Stimulated activated CD4-positive, alpha-beta T cell treated with anti-CD3 and anti-CD28 coated beads, Interleukin-12 subunit alpha, Interleukin-12 subunit beta, amount 100 ng/mL, for 24 hours (primary cell): ENCODE measurements around the gene SPRING1.

Experiments
- DNase-seq, 2 experiments: peaks; one replicate each; pipeline ENCODE4 v3.0.0-alpha.2; 2020; ENCODE audit warnings: low read depth in 2 of 2

Gene SPRING1

DNA sequence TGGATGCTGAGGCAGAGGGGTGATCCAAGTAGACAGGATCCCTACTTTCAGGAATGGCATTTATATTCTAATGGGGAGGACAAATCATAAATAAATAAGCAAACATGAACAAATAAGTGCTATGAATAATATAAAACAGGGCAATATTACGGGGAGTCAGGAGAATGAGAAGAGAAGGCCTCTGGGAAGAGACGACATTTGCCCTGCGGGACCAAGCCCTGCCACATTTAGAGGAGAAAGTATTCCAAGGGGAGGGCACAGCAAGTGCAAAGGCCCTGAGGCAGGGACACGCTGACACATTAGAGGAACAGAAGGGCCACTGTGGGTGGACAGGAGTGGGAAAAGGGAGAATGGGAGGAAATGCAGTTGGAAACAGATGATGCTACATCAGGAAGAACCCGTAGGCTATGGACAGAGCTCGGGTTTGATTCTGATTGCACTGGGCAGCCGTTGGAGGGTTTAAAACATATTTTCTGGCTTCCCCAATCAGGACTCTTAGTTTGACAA lies 1.6 kb upstream of the SPRING1 start:
- DNase-seq: no peak

- DNase-seq: no peak
These were observed 701 bp downstream of the SPRING1 start for GRCh38 chr12:116736962-116737773.

- no peak for DNase-seq
These were observed 1.8 kb downstream of the SPRING1 start for GRCh38 chr12:116735951-116736599.

- no peak for DNase-seq
These were observed 2.8 kb downstream of the SPRING1 start for GRCh38 chr12:116735084-116735483.

- no peak for DNase-seq
These were observed 3.6 kb downstream of the SPRING1 start for GRCh38 chr12:116734156-116734768.

- no peak for DNase-seq
These were observed 6.1 kb downstream of the SPRING1 start for GRCh38 chr12:116731801-116732200.

DNA sequence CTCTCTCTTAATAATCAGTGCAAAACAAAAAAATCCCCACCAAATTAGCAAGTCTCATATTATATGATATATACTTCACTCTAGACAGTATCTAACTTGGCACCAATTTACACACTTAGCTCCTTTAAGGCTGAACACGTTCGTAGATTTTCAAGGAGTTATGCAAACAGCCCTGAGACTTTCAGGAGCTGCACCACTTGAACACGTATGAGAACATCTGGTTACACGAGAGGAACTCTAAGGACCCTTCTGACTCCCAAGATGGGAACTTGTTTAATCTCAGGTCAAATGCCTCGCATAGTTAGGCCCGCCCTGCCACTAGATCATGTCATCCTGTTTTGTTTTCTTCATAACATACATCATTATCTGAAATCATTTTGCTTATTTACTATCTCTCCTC lies 10.0 kb downstream of the SPRING1 start:
- no peak for DNase-seq

DNA sequence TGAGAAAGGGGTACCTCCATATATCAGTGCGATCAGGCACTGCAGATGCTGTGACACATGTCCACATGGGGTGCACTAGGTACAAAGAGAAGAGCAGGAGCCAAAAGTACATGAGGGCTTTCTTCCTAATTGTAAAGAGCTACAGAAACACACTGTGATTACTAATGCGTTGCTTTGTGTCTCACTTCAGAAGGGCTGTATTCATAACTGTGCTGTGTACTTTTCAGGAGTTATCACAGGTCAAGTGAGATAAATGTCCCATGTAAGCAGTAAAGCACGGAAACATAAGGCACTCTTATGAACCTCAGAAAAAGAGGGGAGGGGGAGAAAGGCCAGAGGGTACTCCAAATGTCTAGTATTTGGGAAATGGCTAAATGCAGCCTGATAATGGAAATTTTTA lies 10.6 kb downstream of the SPRING1 start:
- DNase-seq: no peak

- DNase-seq: no peak
These were observed 11.2 kb downstream of the SPRING1 start for GRCh38 chr12:116726694-116727093.

DNA sequence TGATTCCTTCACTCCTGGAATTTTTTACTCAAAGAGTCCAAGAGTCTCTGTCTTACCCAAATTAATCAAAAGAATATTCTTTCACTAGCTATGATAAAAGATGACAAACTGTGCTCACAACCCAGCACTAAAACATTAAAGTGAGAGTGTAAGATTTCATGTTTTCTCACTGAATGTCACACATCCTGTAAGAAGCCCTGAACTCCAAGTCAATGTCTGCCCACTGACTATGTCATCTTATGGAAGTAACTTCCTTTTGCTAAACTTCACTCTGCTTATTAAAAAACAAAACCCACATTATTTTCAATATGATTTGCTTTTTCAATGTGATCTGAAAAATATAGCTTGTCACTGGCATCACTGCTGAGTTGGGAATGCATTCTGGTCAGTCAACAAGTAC lies 15.6 kb downstream of the SPRING1 start:
- DNase-seq: no peak

DNA sequence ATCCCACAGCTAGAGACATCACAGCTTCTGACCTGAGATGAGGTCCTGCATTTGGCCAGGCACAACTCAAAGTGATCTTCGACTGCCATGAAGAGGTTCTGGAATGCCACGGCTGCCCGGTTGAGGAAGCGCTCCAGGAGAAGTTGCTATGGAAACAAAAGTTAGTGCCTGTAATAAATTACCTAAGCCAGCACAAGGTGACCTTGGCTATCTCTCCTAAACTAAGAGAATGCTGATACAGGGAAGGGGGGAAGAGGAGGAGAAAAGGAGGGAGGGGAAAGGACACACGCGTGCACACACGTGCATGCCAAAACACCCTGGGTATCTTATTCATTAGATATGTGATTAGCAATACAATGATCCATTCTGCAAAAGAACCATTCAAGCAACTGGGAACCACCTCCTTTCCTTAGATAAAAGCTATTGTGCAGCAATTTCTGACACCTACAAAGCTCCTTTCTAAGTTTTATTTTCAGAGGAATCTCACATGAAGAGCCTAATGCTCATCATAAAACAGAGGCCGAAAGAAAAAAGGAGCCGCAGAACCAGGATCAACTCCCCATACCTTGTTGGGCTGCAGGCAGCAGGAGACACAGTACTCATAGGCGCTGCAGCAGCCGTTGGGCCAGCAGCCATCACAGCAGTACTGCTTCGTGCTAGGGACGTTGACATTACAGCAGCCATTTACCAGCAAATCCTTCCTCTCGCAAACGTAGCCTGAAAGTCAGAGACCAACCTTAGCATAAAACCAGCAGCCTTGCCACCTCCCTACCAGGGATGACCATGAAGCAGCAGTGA lies 17.9 kb downstream of the SPRING1 start:
- no peak for DNase-seq

DNA sequence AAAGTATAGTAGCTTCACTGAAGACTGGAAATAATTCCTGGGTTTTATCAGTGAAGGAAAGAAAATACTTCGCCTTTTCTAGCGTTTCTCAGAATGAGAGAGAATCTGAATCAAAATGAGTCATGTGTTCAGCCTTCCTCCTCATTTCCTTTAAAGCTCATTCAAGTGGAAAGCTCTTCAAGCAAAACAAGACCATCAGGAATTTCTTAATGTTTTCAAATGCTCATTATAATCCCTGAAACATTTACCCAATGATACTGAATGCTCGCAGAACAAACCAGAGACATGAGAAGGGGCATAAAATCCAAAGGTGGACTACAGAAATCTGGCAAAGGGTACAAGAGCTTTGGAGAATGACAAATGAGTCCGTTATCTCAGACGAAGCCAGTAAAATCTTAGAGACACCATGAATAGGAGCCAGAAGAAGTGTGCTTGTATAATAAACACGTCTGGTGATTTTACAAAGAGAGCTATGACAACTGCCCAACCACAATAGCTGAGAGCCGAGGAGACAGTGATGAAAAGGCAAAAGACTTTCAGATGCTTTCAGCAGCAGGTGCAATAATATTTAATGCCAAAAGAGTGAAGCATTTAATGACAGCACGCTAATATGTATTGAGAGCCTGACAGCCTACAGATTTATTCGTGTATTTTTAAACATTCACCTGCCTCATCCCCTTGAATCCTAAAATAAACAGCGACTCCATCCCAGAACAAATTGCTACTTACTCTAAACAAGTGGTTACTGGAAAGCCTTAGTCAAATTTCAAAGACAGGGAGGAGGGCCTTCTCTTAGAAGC lies 19.0 kb downstream of the SPRING1 start:
- DNase-seq: no peak

DNA sequence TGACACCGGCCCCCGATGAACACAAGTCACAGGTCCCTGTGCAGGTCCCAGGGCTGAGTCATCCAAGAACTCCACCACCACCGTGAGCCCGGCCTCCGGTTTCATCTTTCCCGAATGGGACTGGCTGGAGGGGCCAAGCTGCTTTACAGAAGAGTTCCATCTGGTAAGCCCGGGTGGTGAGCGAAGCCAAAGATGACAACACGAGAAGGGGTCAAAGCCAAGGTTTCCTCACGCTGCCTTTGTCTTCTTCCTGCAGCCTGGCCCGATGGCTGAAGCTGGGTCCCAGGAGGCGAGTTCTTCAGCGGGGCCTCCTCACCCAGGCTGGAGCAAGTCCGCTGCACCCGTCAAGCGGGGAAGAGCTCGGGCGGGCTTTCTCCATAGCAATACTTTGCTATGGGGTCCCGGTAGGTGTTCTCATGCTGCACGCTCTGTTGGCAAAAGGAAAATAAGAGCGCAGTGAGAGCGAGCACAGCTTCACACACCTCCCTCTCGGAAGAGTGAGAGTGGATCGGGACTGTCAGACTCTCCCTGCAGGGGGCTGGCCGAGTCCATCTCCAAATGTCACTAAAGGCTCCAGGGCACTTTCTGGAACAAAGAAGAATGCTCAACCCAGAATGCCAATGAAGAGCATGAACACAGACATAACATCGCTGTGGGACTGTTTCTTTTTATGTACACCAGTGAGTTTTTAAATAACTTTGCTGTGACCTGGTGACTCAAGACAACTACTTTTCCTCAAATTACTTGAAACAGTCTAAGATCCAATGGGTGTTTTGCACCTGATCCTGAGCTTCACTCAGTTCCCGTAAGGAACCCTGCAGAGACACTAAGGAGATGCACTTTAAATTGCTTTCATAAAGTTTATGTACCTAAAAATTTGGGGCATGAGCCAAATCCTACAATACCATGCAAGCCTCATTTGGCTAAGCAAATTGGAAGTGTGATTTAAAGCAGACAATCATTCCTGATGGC lies 20.1 kb downstream of the SPRING1 start:
- DNase-seq: no peak

DNA sequence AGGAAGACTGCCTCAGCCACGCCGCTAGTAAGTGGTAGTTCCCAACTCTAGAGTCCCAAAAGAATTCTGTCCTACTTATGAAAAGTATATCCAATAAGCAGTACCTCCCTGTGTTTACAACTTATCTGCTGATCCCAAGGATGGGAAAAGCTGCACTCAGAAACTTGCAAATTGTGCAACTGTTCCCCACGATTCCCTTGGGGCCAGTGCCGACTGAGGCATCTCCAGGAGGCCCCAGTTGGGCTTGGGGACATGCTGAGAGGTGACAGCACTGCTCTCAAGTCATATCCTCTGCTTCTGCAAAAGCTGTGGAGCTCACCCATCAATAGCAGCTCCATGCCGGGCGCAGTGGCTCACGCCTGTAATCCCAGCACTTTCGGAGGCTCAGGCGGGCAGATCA lies 23.7 kb downstream of the SPRING1 start:
- DNase-seq: no peak

DNA sequence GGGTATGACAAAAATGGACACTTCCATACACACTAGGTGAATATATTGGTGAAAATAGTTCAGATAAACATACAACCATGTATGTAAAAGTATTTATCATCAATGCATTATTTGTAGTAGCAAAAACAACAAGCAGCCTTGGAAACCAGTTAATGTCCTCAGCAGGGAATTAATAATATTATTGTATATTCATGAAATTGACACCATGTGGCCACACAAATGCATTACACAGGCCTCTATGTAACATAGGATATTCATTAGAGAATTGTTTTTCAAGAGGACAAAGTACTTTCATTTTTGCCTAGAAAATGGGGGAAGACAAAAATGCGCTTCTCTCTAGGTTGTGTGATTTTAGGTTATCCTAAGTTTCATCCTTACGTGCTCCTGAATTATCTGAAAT lies 24.3 kb downstream of the SPRING1 start:
- DNase-seq: no peak

GRCh38 chr12:116712458-116713303 lies 25.2 kb downstream of the SPRING1 start:
- DNase-seq: no peak

GRCh38 chr12:116710370-116711150 lies 27.3 kb downstream of the SPRING1 start:
- DNase-seq: no peak

DNA sequence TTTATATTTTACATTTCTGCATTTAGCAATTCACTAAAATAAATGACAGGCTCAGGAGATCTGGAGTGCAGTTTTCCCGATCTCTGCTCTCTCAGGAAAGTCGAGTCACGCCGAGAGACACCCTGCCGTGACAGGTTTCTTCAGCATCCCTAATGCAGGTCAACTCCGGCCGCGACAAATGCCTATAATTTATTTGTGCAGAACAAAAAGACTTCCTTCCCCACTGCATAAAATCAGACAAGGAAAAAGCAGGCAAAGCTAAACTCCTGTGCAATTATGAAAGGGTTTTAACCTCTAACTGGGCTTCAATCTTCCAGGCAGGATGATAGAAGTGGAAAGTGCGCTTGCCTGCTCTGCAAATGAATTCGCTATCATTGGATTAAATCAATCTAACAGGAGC lies 28.1 kb downstream of the SPRING1 start:
- no peak for DNase-seq
